Smooth muscle cell of the pulmonary artery (primary cell): Measurements from ENCODE around the gene LRIT1. TPM values are rescaled to one million over a fixed set of nuclear protein-coding genes. Genes with fewer than 3 reads are reported as not detected.

Source experiments
- total RNA-seq: library from RNA; depleted of rRNA; stranded (reverse); fragments of >200 nt; gene quantifications from 2 replicates; pipeline ENCODE4 v1.2.3, GENCODE V29; 2014

The LRIT1 gene
- not detected in 2 replicates for total RNA-seq

GRCh38 chr10:84241185-84241790 lies at the start of gene LRIT1:
Gene LRIT1, minus strand, starts transcription at chr10:84241546. Its CDS starts 107 bp downstream, at chr10:84241439.

GRCh38 chr10:84244651-84245270 lies 3.4 kb upstream of the LRIT1 start, which contains the start of gene RGR:
Gene RGR, plus strand, starts transcription at chr10:84245053. Its CDS starts 38 bp downstream, at chr10:84245091.

GRCh38 chr10:84225427-84226173 lies 15.7 kb downstream of the LRIT1 start, which contains the start of gene LRIT2:
Gene LRIT2, minus strand, starts transcription at chr10:84225544. Its CDS starts 24 bp downstream, at chr10:84225520.

GRCh38 chr10:84194424-84195043 lies 46.8 kb downstream of the LRIT1 start, which contains the start of gene CDHR1:
Gene CDHR1, plus strand, starts transcription at chr10:84194537. Its CDS starts 224 bp downstream, at chr10:84194761.

Other genes with a start within 250 kb of the LRIT1 start
- gene GHITM, start 102.0 kb downstream of the LRIT1 start, total RNA-seq, result 172 and 189 TPM in 2 replicates
- gene GPR15LG, start 67.7 kb downstream of the LRIT1 start, total RNA-seq, result not detected in 2 replicates
- gene CDHR1, start 47.0 kb downstream of the LRIT1 start, total RNA-seq, result under 0.01 and 0.20 TPM in 2 replicates
- not detected in 2 replicates for gene LRIT2, start 16.0 kb downstream of the LRIT1 start, total RNA-seq
- not detected in 2 replicates for gene RGR, start 3.5 kb upstream of the LRIT1 start, total RNA-seq
- 30.2 and 32.5 TPM in 2 replicates for gene CCSER2, start 87.0 kb upstream of the LRIT1 start, total RNA-seq